HG03095 (cell line): ENCODE measurements around the gene MARF1.
"Not testable (repeated sequence)": the region's sequence is repeated elsewhere in the genome, so short reads cannot be mapped to it uniquely, and the experiment has no call there.

ENCODE experiments used
- ATAC-seq: cut with Tn5 transposase; IDR thresholded peaks from one replicate; pipeline ENCODE4 v1.9.1; 2021; ENCODE audit warnings: moderate library complexity; ENCODE audit not compliant: unreplicated experiment

Gene MARF1

DNA sequence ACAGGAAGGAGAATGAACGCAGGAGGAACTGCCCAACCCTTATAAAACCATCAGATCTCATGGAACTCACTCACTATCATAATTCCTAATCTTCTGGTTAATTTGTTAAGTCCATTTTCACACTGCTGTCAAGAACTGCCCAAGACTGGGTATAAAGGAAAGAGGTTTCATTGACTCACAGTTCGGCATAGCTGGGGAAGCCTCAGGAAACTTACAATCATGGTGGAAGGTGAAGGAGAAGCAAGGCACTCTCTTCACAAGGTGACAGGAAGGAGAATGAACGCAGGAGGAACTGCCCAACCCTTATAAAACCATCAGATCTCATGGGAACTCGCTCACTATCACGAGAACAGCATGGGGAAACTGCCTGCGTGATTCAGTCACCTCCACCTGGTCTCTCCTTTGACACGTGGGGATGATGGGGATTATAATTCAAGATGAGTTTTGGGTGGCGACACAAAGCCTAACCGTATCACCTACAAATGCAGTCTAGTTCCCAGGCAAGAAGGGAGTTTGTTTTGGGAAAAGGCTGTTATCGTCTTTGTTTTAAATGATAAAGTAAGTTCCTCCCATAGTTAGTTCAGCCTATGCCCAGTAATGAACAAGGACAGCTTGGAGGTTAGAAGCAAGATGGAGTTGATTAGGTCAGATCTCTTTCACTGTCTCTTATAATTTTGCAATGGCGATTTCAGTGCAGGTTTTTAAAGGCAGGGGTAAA lies 68.9 kb downstream of the MARF1 start:
- not testable (repeated sequence) for ATAC-seq

DNA sequence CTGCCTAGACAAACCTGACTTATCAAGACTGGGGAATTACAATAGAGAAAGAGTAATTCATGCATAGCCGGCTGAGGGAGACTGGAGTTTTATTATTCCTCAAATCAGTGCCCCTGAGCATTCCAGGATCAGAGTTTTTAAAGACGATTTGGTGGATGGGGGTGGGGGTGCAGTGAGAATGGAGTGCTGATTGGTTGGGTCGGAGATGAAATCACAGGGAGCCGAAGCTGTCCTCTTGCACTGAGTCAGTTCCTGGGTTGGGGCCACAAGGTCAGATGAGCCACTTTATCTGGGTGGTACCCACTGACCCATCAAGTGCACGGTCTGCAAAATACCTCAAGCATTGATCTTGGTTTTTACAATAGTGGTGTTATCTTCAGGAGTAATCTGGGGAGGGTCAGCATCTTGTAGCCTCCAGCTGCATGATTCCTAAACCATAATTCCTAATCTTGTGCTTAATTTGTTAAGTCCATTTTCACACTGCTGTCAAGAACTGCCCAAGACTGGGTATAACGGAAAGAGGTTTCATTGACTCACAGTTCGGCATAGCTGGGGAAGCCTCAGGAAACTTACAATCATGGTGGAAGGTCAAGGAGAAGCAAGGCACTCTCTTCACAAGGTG lies 69.6 kb downstream of the MARF1 start:
- ATAC-seq, result no peak

DNA sequence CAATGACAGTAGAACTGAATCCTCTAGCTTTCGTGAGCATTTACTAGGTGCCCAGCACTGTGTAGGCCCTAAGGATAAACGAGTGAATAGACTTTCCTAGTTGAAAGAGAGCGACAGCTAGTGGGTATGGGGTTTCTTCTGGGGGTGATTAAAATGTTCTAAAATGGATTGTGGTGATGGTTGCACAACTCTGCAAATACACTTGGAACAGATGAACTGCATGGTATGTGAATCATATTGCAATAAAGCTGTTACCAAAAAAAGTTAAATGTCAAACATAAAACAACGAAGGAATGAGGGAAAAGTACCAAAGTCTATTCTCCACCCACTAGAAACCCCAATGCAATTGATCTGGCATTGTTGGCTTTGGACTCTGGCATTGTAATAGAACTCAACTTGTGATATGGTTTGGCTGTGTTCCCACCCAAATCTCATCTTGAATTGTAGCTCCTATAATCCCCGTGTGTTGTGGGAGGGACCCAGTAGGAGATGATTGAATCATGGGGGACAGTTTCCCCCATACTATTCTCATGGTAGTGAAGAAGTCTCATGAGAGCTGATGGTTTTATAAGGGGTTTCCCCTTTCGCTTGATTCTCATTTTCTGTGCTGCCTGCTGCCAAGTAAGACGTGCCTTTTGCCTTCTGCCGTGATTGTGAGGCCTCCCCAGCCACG lies 70.5 kb downstream of the MARF1 start:
- no peak for ATAC-seq

DNA sequence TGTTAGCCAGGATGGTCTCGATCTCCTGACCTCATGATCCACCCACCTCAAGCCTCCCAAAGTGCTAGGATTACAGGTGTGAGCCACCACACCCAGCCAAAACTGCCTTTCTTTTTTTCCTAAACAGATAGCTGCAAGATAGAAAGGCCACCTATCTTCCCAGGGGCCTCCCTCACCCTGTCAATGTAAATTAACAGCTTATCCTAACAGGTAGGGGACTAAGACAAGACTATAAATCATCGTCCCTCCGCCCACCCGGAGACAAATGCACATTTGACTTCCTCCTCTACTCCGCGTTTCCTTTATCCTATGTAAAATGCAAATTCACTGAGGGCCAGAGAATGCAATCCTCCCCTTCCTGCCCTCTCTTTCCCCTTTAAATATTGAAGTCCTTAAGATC lies 71.4 kb downstream of the MARF1 start:
- no peak for ATAC-seq

DNA sequence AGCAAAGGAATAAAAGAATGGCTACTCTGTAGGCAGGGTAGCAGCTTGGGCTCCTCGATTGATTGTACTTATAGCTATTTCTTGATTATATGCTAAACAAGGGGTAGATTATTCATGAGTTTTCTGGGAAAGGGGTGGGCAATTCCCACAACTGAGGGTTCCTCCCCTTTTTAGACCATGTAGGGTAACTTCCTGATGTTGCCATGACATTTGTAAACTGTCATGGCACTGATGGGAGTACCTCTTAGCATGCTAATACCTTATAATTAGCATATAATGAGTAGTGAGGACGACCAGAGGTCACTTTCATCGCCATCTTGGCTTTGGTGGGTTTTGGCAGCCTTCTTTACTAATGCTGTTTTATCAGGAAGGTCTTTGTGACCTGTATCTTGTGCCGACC lies 72.3 kb downstream of the MARF1 start:
- not testable (repeated sequence) for ATAC-seq

DNA sequence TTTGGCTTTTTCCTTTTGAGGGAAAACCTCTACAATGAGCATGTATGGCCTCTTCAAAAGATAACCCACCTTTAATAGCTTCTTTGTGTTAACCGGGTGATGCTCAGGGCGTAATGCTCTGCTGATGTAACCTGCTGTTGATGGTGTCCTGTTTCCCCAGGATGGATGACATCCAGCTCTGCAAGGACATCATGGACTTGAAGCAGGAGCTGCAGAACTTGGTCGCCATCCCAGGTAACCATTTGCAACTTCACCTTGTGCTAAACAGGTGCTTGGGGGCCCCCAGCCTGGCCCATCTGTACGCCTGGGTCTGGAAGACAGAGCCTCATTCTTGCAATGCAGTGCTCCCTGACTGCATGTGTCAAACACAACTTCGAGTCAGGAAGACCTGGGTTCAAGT lies 75.1 kb downstream of the MARF1 start:
- no peak for ATAC-seq

DNA sequence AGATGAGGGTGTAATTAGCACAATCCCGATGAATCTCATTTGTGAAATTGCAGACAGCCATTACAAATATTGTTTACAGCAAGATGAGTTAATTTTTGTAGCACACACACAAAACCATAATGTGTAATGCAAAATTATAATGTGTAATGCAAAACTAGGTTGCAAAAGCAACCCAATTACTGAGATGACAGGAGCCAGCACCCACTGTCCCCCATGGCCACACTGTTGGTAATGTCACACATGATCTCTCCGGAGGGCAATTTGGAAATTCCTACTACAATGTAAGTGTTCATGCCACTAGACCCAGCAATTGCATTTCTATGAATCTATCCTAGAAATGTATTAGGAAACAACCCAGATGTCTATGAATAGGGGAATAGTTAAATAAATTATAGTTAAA lies 76.9 kb downstream of the MARF1 start:
- no peak for ATAC-seq

DNA sequence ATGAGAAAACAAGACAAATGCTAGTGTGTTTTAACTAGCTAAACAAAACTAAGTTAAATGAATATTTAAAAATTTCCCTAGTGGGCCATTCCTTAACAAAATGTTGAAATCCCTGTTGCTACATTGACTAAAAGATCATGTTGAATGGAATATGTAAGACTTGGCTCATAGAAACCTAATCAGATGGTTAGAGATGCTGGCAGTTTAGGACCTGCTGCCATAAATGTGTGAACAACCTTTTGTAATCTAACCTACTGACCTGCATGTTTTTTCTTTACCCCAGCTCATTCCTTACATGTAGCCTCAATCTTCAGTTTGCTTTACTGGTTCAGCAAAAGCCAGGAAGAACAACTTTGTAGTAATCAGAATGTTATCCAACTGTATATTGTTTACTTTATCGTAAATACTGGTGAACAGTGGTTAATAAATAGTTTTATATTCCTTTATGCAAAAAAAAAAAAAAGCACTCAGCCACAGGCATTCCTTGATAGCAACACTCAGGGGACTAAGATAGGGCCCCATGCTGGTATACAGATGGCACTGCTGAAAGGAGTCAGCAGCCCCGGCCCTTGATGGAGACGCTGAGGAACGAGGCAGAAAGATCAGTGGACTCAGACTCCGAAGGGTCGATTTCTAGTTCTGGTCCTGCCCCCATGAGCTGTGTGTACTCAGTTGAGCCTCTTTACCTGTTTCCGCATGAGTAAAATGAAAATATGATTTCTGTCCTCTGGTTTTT lies 78.2 kb downstream of the MARF1 start:
- no peak for ATAC-seq

DNA sequence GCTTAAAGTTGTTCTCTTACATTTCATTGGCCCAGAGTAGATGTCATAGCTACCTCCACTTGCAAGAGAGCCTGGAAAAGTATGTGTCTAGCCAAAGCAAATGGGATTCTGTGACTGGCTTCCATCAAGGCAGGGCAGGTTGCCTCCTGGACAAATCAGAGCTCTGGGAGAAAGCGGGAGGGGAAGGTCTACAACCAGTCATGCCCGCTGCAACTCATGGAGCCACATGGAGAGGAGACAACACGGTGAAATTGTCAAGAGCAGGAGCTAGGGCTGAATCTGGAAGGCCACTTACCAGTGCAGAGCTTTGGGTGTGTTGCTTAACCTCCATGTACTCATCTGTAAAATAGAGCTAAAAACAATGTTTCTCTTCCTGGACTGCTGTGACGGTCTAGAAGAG lies 83.8 kb downstream of the MARF1 start:
- ATAC-seq, result no peak

DNA sequence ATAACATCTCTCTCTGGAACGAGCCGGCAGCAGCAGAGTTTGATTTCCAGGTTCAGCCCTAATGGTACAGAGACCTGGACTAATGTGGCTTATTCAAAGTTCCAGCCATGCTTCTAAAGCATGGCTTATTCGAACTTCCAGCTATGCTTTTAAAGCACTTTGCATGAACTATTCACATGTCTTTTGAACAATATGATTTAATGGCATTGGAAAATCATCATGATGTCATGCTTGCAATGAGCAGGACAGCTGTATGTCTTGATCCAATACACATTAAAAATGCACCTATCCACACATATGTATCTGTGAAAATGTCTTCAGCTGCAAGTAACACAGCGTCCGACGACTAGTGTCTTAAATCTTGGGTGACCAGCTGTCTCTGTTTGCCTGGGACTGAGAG lies 85.7 kb downstream of the MARF1 start:
- ATAC-seq, result no peak

DNA sequence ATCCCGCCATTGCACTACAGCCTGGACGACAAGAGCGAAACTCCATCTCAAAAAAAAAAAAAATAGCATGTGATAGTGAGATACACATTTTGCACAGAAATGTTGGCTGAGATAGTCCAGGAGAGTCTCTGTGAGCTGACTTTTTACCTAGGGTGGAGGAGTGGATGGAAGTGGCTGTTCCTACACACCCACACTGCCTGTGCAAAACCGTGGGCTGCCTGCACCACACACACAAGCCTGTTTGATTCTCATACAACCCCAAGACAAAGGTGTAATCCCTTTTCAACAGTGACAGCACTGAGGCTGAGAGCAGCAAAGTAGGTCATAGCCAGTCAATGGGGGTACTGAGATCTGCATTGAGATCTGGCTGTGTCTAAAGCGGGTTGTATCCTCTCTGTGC lies 86.8 kb downstream of the MARF1 start:
- ATAC-seq, result no peak

DNA sequence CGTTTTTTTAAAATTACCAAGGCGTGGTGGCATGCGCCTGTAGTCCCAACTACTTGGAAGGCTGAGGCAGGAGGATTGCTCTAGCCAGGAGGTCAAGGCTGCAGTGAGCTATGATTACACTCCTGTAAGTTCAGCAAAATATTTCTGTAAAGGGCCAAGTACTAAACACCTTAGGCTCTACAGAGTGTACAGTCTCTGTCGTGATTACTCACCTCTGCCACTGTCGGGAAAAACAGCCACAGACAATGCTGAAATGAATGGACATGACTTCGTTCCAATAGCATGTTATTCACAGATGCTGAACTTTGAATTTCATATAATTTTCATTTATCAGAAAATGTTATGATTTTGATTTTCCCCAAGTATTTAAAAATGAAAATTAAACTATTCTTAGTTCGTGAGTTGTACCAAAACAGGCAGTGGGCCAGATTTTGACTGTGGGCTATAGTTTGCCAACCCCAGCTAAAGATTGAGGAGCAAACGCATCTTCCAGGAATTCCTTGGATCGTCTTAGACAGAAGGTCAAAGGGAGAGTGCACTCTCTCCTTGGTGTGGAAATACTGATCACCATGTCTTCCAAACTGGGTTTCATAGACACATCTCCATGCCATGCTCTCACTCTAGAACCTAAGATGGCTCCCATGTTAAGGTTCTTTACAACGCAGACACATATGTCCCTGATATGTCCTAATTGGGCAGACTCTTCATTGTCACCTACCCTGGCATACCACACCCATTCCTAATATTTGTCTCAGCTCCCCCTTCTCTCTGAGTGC lies 89.5 kb downstream of the MARF1 start:
- ATAC-seq, result no peak

DNA sequence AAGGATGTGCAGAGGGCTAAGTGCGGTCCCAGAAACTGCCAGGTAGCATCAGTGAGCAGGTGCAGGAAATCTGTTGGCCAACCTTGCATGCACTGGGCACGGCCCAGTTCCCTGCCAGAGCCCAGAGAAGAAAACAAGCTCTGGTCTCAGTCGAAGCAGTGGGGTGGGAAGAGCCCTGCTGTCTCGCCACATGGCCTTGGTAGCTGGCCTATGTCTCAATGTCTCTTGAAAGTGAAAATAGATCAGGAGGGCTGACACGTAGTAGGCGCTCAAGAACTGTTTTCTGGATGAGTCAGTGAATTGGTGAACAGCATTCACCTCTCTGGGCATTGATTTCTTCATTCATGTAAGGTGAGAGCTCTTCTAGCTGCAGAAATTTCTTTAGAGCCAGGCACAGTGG lies 90.4 kb downstream of the MARF1 start:
- no peak for ATAC-seq

DNA sequence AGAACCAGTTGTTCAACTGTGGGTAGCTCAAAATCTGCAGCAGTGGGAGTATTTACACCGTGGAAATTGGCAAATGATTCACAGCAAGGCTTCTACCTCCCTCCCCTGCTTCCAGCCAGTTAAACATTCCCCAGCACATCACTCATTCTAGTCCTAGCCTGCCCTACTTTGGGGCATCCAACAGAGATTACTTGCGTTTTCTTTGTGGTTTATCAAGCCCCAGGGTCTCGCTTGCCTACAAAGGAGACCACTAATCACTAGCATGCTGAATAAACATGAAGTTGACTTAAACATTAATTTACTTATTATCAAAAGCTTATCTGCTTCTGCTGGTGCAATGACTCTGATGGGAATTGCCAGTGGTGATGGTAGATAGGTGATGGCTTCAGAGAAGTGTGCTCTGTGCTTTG lies 94.5 kb downstream of the MARF1 start:
- no peak for ATAC-seq

DNA sequence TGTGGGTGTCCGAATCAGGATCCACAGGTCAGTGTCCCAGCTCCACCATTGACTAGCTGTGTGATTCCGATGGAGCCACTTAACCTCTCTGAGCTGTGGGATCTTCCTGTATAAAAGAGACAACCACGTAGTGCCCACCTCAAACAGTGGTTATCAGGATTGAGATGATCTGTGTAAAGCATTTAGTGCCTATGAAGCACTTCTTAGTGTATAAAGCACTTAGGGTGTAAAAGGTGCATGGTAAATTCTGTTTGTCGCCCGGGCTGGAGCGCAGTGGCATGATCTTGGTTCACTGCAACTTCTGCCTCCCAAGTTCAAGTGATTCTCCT lies 95.2 kb downstream of the MARF1 start:
- ATAC-seq, result no peak

DNA sequence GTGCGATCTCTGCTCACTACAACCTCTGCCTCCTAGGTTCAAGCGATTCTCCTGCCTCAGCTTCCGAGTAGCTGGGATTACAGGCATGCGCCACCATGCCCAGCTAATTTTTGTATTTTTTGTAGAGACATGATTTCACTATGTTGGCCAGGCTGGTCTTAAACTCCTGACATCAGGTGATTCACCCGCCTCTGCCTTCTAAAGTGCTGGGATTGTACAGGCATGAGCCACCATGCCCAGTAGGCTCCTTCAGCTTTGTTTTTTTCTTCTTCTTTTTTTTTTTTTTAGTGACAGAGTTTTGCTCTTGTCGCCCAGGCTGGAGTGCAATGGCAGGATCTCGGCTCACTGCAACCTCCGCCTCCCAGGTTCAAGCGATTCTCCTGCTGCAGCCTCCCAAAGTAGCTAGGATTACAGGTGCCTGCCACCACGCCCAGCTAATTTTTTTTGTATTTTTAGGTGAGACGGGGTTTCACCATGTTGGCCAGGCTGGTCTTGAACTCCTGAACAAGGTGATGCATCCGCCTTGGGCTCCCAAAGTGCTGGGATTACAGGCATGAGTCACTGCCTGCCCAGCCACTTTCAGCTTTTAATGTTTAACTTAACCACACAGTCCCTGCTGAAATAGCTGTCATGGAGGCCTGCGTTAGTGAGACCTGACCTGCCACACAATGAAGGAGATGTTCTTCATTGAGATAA lies 95.7 kb downstream of the MARF1 start:
- ATAC-seq, result not testable (repeated sequence)

DNA sequence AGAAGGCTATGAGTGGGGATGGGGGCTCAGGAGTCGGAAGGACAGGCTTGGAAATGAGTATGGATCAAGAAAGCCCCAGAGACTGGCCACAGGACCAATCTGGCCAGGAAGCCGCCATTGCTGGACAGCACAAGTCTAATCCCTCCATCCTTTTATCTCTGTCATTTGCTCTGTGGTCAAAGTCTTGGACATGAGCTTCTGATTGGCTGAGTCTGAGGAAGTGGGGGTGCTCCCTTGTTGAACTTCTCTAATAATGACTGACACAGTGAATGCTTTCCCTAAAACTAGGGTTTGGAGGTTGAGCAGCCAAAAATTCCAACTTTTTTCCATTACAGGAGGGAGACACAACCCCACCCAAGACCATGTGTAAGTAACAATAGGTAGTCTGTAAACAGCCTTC lies 97.4 kb downstream of the MARF1 start:
- ATAC-seq, result no peak

DNA sequence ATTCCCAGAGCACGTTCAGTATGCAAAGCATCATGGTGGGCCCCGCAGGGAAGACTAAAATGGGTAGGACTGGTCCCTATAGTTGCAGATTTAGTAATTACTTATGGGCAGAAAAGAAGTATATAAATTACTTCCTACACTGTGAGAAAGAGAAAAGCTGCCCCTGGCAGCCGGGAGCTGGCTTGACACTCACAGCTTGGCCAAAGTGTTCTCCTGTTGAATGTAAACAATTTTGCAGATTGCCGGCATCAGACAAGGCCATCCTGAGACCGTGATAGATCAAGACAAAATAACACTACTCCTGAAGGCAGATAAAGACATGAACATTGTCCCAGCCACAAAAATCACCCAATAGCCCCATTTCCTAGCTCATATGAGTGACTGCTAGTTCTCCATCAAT lies 98.5 kb downstream of the MARF1 start:
- ATAC-seq, result no peak
